CD4-positive, alpha-beta T cell treated with Interferon alpha-2 for 1 hour (primary cell): ENCODE results near the gene ALB.

Source experiments
- DNase-seq, 2 donors: peaks; one replicate each; pipeline ENCODE4 v3.0.0-alpha.2; 2020 to 2022

ALB gene

DNA sequence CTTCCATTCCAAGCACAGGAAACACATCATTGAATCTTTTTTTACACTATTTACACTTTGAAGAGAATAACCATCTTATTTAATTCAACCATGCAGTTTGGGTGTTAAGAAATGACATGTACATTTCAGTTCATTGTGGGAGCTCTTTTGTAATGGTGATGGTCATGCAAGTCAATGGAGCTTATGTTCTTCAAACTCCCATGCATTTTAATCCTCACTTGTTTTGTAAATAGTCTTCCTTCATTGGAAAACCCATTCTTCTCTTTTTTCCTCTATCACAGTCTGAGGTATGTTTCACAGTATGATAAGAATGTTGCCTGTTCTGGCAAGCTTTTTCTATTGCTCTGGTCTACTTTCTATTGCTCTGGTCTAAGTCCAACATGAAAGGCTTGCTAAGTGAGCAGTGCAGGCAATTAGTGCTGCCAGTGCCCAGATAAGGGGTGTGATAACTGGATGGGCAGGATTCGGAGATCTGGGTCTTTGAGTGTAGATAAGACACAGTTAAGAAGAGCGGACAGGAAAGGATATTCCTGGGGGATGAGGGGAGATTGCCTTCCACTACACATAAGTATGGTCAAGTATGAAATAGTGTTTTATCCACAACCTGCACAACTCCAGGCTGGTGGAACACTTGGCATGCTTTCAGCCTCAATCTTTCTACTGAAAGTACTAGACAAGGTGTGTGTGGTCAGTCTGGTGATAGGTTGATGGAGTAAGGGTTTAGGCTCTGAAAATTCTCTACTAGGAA lies 49.0 kb downstream of the ALB start:
- DNase-seq: no peak

DNA sequence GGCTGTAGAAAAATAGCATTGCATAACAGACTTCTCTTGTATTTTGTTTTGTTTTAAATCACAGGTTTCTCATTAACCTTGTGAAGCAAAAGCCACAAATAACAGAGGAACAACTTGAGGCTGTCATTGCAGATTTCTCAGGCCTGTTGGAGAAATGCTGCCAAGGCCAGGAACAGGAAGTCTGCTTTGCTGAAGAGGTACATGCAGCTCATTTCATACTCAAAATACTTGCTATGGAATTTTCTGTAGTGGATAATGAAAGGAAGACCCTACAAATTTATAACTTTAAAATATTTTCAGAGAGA lies 49.6 kb downstream of the ALB start:
- no peak for DNase-seq

DNA sequence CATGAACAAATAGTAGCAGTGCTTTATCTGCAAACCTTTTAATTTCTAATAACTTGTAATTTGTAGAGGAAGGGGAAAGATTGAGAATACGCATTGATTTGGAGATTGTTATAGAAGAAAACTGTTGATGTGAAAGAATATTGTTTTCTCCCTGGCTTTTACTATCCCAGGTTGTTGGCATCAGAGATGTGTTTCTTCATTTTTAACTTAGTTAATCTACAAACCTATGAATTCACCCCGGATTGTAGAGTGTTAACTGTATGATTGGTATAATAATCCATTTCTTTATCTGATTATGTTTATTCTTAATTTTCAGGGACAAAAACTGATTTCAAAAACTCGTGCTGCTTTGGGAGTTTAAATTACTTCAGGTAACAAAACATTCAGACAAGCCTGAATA lies 50.8 kb downstream of the ALB start:
- no peak for DNase-seq

DNA sequence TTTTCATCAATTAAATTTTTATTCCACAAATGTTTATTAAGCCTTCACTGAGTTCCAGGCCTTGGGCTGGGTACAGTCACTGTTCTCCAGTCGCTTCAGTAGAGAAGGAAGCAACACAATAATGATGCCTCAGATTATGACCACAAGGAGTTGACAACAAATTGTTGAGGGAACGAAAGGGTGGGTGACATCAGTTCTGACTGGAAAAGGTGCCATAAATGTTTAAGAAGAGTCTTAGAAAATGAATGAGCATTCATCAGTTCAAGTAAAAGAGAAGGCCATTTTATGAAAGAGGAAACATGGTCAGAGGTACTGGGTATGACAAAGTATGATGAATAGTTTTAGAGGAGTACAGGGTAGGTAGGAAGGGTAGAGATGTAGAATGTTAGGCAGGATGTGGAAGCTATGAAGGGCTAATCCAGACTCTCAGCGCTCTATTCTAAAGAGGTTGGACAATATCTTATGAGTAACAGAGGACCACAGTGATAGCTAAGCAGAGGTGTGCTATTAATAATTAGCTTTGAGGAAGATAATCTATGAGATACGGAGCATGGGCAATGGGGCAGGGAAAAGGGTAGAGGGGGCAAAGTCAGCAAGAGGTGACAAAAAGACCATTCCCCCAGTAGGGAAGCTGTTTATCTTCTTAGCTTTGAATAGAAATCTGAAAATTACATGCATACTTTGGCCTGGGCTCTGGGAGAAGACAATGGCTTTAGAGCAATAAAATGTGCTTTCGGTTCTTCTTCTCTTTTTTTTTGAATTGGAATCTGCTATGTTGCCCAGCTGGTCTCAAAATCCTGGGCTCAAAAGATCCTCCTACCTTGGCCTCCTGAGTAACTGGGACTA lies 52.3 kb downstream of the ALB start:
- DNase-seq: no peak

DNA sequence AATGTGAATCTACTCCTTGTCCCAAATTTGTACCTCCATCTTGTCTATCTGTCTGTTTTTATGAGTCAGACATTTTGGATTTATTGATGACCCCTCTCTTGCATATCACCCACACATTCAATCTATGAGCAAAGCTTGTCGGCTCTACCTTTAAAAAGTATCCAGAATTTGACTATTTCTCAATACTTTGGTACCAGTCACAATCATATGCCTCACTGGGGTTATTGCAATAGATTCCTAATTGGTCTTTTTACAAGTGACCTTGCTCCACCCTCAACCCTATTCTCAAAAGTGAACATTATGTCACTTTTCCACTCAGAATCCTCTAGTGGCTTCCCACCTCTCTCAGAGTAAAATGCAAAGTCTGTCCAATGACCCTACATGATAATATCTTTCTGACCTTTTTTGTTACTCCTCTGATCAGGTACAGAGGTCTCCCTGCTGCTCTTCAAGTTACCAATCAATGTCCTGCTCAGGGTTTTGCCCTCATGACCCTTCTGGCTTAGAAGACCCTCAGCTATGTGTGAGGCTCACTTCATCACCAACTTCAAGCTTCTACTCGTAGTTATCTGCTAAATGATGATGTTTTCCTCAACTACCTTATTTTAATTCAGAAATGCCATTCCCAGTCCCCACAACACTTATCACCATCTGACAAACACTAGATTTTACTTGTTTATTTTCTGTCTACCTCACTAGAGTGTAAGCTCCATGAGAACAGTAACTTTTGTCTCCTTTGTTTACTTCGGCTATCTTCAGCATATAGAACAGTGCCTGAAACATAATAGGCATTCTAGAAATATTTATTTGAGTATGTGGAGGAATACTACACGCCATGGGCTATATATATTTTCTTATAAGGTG lies 54.3 kb downstream of the ALB start:
- no peak for DNase-seq

DNA sequence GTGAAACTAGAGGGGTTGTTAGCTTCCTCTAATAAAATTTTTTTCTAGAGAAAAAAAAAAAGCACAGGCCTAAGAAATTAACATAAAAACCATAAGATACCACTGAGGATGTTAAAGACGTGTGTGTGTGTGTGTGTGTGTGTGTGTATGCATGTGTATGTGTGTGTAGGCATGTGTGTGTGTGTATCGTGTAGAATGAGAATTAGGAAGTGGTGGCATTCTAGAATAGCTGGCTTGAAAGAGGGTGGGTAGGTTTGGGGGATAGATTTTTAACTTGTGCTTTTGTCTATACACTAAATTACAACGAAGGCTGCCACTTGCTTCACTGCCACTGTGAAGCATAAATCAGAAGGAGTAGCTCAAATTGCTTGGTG lies 54.9 kb downstream of the ALB start:
- DNase-seq: no peak

DNA sequence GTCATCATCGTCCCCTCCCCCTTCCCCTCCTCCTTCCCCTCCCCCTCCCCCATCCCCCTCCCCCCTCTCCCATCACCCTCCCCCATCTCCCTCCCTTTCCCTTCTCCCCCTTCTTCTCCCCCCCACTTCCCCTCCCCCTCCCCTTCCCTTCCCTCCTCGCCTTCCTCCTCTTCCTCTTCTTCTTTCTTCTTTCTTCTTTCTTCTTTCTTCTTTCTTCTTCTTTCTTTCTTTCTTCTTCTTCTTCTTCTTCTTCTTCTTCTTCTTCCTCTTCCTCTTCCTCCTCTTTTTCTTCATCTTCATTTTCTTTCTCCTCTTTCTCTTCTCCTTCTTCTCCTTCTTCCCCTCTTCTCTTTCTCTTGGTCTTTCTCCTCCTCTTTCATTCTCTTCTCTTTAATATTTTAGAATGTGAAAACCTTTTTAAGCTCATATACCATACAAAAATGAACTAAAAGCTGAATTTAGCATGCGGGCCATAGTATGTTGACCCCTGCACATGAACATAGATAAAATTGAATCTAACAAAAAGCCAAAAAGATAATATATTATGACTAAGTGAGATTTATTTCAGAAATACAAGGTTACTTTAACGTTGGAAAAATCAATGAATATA lies 56.9 kb downstream of the ALB start:
- DNase-seq: no peak

DNA sequence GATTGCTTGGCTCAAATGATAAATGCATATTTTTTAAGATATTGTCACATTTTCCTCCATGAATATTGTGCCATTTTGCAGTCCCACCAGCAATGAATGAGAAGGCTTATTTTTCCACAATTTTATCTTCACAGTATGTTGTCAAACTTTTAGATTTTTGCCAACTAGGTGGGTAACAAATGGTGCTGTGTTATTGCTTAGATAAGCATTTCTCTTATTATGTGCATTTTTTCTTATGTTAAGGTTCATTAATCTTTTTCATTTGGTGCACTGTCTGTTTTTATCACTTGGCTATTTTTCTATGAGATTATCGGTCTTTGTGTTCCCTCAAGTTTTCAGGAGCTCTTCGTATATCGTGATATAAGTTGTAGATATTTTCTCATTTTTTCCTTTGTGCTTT lies 64.1 kb downstream of the ALB start:
- no peak for DNase-seq

DNA sequence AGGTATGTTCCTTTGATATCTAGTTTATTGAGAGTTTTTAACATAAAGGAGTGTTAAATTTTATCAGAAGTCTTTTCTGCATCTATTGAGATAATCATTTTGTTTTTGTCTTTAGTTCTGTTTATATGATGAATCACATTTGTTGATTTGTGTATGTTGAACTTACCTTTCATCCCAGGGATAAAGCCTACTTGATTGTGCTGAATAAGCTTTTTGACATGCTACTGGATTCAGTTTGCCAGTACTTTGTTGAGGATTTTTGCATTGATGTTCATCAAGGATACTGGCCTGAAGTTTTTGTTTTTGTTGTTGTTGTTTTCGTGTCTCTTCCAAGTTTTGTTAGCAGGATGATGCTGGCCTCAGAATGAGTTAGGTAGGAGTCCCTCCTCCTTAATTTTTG lies 66.6 kb downstream of the ALB start:
- no peak for DNase-seq
